GM19324 (cell line): ENCODE measurements around the gene CHFR.
"Not testable (repeated sequence)": the region's sequence is repeated elsewhere in the genome, so short reads cannot be mapped to it uniquely, and the experiment has no call there.

Source experiments
- ATAC-seq: cut with Tn5 transposase; IDR thresholded peaks from one replicate; pipeline ENCODE4 v1.9.1; 2021; ENCODE audit warnings: mild to moderate bottlenecking, moderate library complexity; ENCODE audit not compliant: unreplicated experiment, low FRiP score

Gene CHFR

DNA sequence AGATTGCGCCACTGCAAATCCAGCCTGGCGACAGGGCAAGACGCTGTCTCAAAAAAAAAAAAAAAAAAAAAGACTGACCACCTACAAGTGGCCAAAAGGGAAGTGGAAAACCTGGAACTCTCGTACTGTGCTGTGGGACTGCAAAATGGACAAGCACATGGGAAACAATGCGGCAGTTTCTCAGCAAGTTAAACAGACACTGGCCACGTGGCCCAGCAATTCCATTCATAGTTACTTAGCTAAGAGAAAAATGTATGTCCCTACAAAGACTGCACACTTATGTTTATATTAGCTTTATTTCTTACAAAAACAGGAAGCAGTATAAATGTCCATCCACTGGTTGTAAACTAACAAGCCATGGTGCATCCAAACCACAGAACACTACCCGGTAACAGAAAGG is 5.6 kb downstream of the CHFR start:
- ATAC-seq = no peak

DNA sequence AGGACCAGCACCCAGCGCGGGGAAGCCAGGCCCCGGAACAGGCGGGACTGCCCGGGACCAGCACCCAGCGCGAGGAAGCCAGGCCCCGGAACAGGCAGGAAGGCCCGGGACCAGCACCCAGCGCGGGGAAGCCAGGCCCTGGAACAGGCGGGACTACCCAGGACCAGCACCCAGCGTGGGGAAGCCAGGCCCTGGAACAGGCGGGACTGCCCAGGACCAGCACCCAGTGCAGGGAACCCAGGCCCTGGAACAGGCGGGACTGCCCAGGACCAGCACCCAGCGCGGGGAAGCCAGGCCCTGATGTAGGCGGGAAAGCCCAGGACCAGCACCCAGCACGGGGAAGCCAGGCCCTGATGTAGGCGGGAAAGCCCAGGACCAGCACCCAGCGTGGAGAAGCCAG is 12.8 kb downstream of the CHFR start:
- not testable (repeated sequence) for ATAC-seq

GRCh38 chr12:132874175-132874574 is 13.2 kb downstream of the CHFR start:
- ATAC-seq = no peak

GRCh38 chr12:132873724-132874123 is 13.7 kb downstream of the CHFR start:
- ATAC-seq = no peak

DNA sequence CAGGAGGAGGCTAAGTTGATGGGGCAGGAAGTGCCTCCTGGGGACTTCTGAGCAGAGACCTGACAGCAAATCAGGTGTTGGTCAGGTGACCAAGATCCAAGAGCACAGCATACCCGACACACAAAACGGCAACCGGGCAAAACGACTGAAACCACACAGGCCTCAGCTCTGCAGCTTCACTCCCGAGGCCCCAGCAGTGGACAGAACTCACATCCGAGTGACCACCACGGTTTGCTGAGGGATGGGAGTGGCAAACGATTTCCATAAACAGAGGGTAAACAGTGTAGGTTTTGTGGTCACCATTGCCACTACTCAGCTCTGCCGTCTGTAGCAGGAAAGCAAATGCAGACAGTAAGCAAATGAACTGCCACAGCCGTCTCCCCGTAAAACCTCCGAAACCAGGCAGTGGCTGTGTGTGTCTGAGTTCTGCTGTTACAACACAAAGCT is 14.4 kb downstream of the CHFR start:
- no peak for ATAC-seq

DNA sequence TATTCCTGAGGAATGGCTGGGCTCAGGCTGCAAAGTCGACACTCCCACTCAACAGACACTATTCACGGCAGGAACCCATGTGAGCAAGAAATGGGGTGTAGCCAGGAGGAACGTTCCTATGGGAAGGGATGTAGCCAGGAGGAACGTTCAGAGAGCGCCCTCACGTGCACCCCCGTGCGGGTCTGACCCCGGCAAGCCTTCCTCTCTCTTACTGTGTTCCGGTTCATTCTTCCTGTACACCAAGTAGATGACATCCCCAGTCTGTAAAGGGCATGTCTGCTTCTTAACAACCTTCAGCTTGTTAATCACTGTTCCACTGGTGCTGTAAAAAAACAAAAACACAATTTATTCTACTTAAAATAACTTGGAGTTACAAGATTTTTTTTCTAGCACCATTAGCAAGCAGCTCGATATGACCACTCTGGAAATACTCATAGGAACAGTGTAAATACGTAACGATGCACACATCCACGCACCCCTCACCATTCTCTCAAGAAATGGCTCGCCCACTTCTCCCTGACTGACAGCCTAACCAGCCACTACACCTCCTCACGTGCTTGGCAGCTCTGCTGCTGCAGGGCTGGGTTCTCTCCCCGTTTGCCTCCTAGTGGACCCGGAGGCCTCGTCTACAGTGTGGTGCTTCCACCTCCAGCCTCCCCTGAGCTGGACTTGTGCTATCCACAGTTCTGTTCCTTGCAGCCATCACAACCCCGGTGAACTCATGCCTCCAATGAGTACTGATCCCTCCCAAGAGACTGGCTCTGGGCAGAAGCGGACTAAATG is 15.1 kb downstream of the CHFR start:
- no peak for ATAC-seq

- ATAC-seq = no peak
These were observed 17.9 kb downstream of the CHFR start for GRCh38 chr12:132869551-132869950.

- no peak for ATAC-seq
These were observed 21.1 kb downstream of the CHFR start for GRCh38 chr12:132866251-132866828.

- no peak for ATAC-seq
These were observed 25.8 kb downstream of the CHFR start for GRCh38 chr12:132861558-132861957.

- no peak for ATAC-seq
These were observed 28.6 kb downstream of the CHFR start for GRCh38 chr12:132858718-132859266.

GRCh38 chr12:132857019-132857418 is 30.4 kb downstream of the CHFR start:
- not testable (repeated sequence) for ATAC-seq

DNA sequence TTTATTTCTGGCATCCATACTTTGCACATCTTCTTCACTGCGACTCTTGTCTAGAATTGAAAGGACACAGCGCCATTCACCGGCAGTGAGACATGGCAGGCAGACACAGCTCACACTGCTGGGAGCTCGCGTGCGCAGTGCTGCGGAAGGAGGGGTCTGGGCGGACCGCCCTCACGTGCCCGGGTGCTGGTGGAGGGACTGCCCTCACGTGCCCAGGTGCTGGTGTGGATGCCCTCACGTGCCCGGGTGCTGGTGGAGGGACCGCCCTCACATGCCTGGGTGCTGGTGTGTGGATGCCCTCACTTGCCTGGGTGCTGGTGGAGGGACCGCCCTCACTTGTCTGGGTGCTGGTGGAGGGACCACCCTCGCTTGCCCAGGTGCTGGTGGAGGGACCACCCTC is 30.8 kb downstream of the CHFR start:
- ATAC-seq = no peak

DNA sequence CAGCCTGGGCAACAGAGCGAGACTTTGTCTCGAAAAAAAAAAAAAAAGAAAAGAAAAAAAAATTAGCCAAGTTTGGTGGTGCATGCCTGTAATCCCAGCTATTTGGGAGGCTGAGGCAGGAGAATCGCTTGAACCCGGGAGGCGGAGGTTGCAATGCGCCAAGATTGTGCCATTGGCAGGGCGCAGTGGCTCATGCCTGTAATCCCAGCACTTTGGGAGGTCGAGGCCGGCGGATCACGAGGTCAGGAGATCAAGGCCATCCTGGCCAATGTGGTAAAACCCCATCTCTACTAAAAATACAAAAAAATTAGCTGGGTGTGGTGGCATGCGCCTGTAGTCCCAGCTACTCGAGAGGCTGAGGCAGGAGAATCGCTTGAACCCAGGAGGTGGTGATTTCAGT is 32.2 kb downstream of the CHFR start:
- ATAC-seq = not testable (repeated sequence)

- ATAC-seq = no peak
These were observed 33.9 kb downstream of the CHFR start for GRCh38 chr12:132853285-132854092.

- ATAC-seq = no peak
These were observed 34.9 kb downstream of the CHFR start for GRCh38 chr12:132852496-132852895.

GRCh38 chr12:132851465-132851864 is 35.9 kb downstream of the CHFR start:
- no peak for ATAC-seq

DNA sequence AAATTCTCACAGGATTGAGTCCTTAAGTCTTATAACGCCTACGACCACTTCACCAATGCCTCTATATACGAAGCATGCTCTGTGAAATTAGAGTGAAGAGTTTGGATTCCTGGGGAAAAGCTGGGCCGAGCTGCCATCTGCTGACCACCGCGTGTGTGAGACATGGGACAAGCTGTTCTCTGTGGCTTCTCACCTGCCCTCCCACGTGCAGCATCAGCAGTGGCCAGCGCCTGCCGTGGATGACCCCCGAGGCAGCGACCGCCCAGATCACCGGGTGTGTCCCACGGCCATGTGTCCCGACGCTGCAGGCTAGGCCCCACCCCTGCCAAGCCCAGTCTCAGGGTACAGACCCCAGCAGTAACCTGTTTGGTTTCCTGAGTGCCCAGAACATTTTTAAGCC is 37.1 kb downstream of the CHFR start:
- no peak for ATAC-seq

DNA sequence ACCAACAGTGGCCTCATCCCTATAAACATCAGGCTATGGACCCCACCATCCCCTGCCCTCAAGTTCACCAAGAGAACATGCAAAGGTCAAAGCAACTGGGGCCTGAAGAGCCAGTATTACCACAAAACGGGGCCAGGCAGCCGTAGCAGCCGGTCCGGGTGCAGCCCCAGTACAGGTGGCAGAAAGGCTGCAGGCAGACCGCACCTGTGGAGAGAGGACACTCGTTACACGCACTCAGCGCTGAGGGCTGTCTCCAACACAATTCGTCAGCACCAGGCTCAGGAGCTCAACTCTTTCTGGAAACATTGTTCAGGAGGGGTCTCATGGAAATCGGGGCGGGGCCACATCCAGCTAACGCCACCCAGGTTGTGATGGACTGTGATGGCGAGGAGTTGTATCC is 38.9 kb downstream of the CHFR start:
- ATAC-seq = no peak

GRCh38 chr12:132847363-132848356 is 39.7 kb downstream of the CHFR start:
- ATAC-seq = no peak

- ATAC-seq = not testable (repeated sequence)
These were observed 42.7 kb downstream of the CHFR start for GRCh38 chr12:132844681-132845080.
